HEK293T (cell line): ENCODE results near the gene ZNF346.
A peak's percentile ranks its signal among the peaks of the same experiment; 100 is the strongest.

Experiments used
- CTCF ChIA-PET: fragments of 350-600 bp; formaldehyde crosslinking; extraction: SDS; loops from one replicate; lab custom pipeline; 2021; ENCODE audit warnings: antibody characterized with exemption, inconsistent platforms; lab: Yijun Ruan, JAX
- POLR2A ChIA-PET: fragments of 350-600 bp; formaldehyde crosslinking; extraction: SDS; loops from one replicate; lab custom pipeline; 2020; ENCODE audit warnings: antibody characterized with exemption, inconsistent platforms; lab: Yijun Ruan, JAX
- DNase-seq: peaks from one replicate; pipeline ENCODE4 v3.0.0; 2012; ENCODE audit warnings: mixed read lengths; ENCODE audit errors: extremely low spot score
- ARNT ChIP-seq: fragments of 450-650 bp; IDR thresholded peaks from 2 replicates; pipeline ENCODE4 v1.6.1; 2017; ENCODE audit warnings: mild to moderate bottlenecking
- BHLHE40 ChIP-seq: fragments of 450-650 bp; IDR thresholded peaks from 2 replicates; pipeline ENCODE4 v1.6.1; 2016; ENCODE audit warnings: mild to moderate bottlenecking, moderate library complexity, borderline replicate concordance
- CTBP1 ChIP-seq: fragments of 450-650 bp; IDR thresholded peaks from 2 replicates; pipeline ENCODE4 v1.6.1; 2016; ENCODE audit warnings: borderline replicate concordance
- ELF4 ChIP-seq: fragments of 450-650 bp; IDR thresholded peaks from 2 replicates; pipeline ENCODE4 v1.6.1; 2017; ENCODE audit warnings: antibody characterized with exemption
- FOXA1 ChIP-seq: fragments of 450-650 bp; IDR thresholded peaks from 2 replicates; pipeline ENCODE4 v1.6.1; 2016; ENCODE audit warnings: mild to moderate bottlenecking
- FOXK2 ChIP-seq: fragments of 450-650 bp; IDR thresholded peaks from 2 replicates; pipeline ENCODE4 v1.6.1; 2016; ENCODE audit warnings: mild to moderate bottlenecking
- FOXM1 ChIP-seq: fragments of 450-650 bp; IDR thresholded peaks from 2 replicates; pipeline ENCODE4 v1.6.1; 2017; ENCODE audit warnings: mild to moderate bottlenecking, borderline replicate concordance
- HDGF ChIP-seq: fragments of 450-650 bp; IDR thresholded peaks from 2 replicates; pipeline ENCODE4 v1.6.1; 2017; ENCODE audit warnings: antibody characterized with exemption, borderline replicate concordance
- L3MBTL2 ChIP-seq: fragments of 450-650 bp; conservative IDR thresholded peaks from 2 replicates; pipeline ENCODE4 v1.6.1; 2016; ENCODE audit warnings: mild to moderate bottlenecking
- LEF1 ChIP-seq: fragments of 450-650 bp; IDR thresholded peaks from 2 replicates; pipeline ENCODE4 v1.6.1; 2017; ENCODE audit warnings: mild to moderate bottlenecking, borderline replicate concordance
- NFRKB ChIP-seq: fragments of 450-650 bp; IDR thresholded peaks from 2 replicates; pipeline ENCODE4 v1.6.1; 2016; ENCODE audit warnings: mild to moderate bottlenecking, moderate library complexity
- PKNOX1 ChIP-seq: fragments of 450-650 bp; IDR thresholded peaks from 2 replicates; pipeline ENCODE4 v1.6.1; 2016
- SP1 ChIP-seq: fragments of 450-650 bp; IDR thresholded peaks from 2 replicates; pipeline ENCODE4 v1.6.1; 2017
- SUZ12 ChIP-seq: fragments of 450-650 bp; IDR thresholded peaks from 2 replicates; pipeline ENCODE4 v1.6.1; 2016; ENCODE audit warnings: mild to moderate bottlenecking
- TARDBP ChIP-seq: fragments of 450-650 bp; IDR thresholded peaks from 2 replicates; pipeline ENCODE4 v1.6.1; 2016
- ZNF384 ChIP-seq: fragments of 450-650 bp; IDR thresholded peaks from 2 replicates; pipeline ENCODE4 v1.6.1; 2016

Gene ZNF346

DNA sequence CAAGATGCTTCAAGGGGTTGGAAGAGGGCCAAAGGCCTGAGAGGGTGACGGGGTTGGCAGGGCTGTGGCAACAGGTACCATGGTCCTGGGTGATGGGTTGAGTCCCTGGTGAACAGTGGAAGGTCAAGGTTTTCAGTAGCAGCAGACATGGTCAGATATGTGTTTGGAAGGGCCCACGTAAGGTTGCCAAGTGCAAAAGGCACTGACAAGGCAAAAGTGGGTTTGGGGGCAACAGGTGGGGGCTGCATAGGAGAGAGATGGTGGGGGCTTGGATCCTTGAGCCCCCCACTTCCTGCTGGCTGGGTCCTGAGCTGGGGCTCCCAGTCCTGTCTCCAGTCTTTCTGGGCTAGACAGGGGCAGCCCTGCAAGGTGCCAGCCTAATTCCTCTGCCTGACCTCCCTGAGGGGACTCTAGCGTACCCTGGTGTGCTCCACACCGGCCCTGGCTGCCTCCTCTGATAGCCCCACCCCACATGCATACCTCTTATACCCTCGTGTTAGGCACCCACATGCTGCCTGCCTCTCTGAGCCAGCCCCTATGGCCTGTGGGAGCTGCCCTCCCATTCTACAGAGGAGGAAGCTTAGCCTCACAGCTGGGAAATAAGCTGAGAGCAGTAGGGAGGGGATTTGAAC lies 90.2 kb downstream of the ZNF346 start:
- POLR2A ChIA-PET, result interaction anchor here (0.6 to 1.0 kb wide), 2 partner anchors 200 to 335 kb away, joined by 3 read pairs; no protein-coding TSS in a partner anchor
- no peak for TF ChIP-seq ZNF384
- no peak for TF ChIP-seq ELF4
- TF ChIP-seq NFRKB, result no peak
- no peak for TF ChIP-seq FOXA1
- no peak for DNase-seq
- CTCF ChIA-PET, result interaction anchor here (0.5 to 6.5 kb wide), 23 partner anchors 10 to 818 kb away, joined by 3 to 71 read pairs (median 5); partner anchors contain the start of gene FGFR4

- peak; percentile 93 for DNase-seq
- ChIA-PET POLR2A (interaction anchor here (1.0 kb wide), 1 partner anchor 42 kb away, joined by 3 read pairs; no protein-coding TSS in a partner anchor), CTCF (interaction anchor here (0.5 to 6.5 kb wide), 13 partner anchors 14 to 382 kb away, joined by 3 to 71 read pairs (median 3); no protein-coding TSS in a partner anchor)
- TF ChIP-seq CTBP1, result no peak
- no peak for TF ChIP-seq SP1
- no peak for TF ChIP-seq FOXM1
- no peak for TF ChIP-seq PKNOX1
- no peak for TF ChIP-seq ARNT
- no peak for TF ChIP-seq NFRKB
- no peak for TF ChIP-seq SUZ12
- no peak for TF ChIP-seq L3MBTL2
- TF ChIP-seq BHLHE40, result no peak
- no peak for TF ChIP-seq FOXK2
- no peak for TF ChIP-seq TARDBP
- no peak for TF ChIP-seq FOXA1
- TF ChIP-seq ZNF384, result no peak
- TF ChIP-seq HDGF, result no peak
- no peak for TF ChIP-seq LEF1
- TF ChIP-seq ELF4, result no peak
These were observed 91.3 kb downstream of the ZNF346 start for GRCh38 chr5:177113566-177114424.

GRCh38 chr5:177116631-177117373 lies 94.3 kb downstream of the ZNF346 start:
- TF ChIP-seq ARNT (no peak), L3MBTL2 (no peak), BHLHE40 (no peak), LEF1 (no peak), ZNF384 (no peak), FOXK2 (no peak), CTBP1 (no peak), SP1 (no peak), SUZ12 (no peak), ELF4 (no peak), NFRKB (no peak), FOXA1 (no peak), TARDBP (no peak), HDGF (no peak)
- POLR2A ChIA-PET, result interaction anchor here (1.0 kb wide), 1 partner anchor 134 kb away, joined by 3 read pairs; no protein-coding TSS in a partner anchor
- CTCF ChIA-PET, result interaction anchor here (0.7 kb wide), 1 partner anchor 10 kb away, joined by 3 read pairs; no protein-coding TSS in a partner anchor
- DNase-seq, result no peak

DNA sequence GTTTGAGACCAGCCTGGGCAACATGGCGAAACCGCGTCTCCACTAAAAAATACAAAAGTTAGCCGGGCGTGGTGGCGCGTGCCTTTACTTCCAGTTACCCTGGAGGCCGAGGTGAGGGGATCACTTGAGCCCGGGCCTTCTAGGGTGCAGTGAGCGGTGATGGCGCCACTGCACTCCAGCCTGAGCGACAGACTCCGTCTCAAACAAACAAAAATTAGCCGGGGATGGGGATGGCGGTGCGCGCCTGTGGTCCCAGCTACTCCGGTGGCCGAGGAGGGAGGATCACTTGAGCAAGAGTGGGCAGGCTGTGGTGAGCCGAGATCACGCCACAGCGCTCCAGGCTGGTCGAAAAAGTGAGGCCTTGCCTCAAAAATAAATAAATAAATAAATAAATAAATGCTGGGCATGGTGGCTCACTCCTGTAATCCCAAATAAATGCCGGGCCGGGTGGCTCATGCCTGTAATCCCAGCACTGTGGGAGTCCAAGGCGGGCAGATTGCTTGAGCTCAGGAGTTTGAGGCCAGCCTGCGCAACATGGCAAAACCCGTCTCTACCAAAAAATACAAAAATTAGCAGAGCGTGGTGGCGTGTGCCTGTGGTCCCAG lies 95.0 kb downstream of the ZNF346 start:
- TF ChIP-seq SP1, result no peak
- CTCF ChIA-PET, result interaction anchor here (0.7 kb wide), 1 partner anchor 9 kb away, joined by 3 read pairs; no protein-coding TSS in a partner anchor
- POLR2A ChIA-PET, result interaction anchor here (1.0 kb wide), 1 partner anchor 134 kb away, joined by 3 read pairs; no protein-coding TSS in a partner anchor
- DNase-seq, result no peak

- DNase-seq, result no peak
- POLR2A ChIA-PET, result no interaction called here
- TF ChIP-seq FOXK2, result no peak
- TF ChIP-seq NFRKB, result no peak
- no peak for TF ChIP-seq L3MBTL2
- no peak for TF ChIP-seq BHLHE40
- no peak for TF ChIP-seq ZNF384
- no peak for TF ChIP-seq SUZ12
- no peak for TF ChIP-seq ELF4
- TF ChIP-seq SP1, result no peak
- TF ChIP-seq HDGF, result no peak
- no peak for TF ChIP-seq FOXM1
- no peak for TF ChIP-seq CTBP1
- TF ChIP-seq PKNOX1, result no peak
- TF ChIP-seq TARDBP, result no peak
- TF ChIP-seq LEF1, result no peak
- TF ChIP-seq ARNT, result no peak
- no peak for TF ChIP-seq FOXA1
- CTCF ChIA-PET, result interaction anchor here (0.6 kb wide), 1 partner anchor 15 kb away, joined by 3 read pairs; no protein-coding TSS in a partner anchor
These were observed 100.1 kb downstream of the ZNF346 start for GRCh38 chr5:177122566-177122965.
